Neural progenitor cell (in vitro differentiated cells): Measurements from ENCODE around the gene PDCD1.
"Not testable (repeated sequence)": the region's sequence is repeated elsewhere in the genome, so short reads cannot be mapped to it uniquely, and the experiment has no call there.

Experiments used
- EZH2 ChIP-seq: fragments of 200-600 bp; sonication (generic); IDR thresholded peaks from 2 replicates; pipeline ENCODE4 v1.6.1; 2017; ENCODE audit warnings: antibody characterized with exemption, mild to moderate bottlenecking, moderate library complexity
- EZH2phosphoT487 ChIP-seq: fragments of 200-600 bp; sonication (generic); IDR thresholded peaks from 2 replicates; pipeline ENCODE4 v1.6.1; 2017; ENCODE audit warnings: antibody characterized with exemption
- TF ChIP-seq, protein P1 (sequence below): fragments of 200-600 bp; sonication (generic); IDR thresholded peaks from 2 replicates; pipeline ENCODE4 v1.5.1; 2017; ENCODE audit warnings: antibody characterized with exemption, mild to moderate bottlenecking

- TF ChIP-seq, protein P1, sequence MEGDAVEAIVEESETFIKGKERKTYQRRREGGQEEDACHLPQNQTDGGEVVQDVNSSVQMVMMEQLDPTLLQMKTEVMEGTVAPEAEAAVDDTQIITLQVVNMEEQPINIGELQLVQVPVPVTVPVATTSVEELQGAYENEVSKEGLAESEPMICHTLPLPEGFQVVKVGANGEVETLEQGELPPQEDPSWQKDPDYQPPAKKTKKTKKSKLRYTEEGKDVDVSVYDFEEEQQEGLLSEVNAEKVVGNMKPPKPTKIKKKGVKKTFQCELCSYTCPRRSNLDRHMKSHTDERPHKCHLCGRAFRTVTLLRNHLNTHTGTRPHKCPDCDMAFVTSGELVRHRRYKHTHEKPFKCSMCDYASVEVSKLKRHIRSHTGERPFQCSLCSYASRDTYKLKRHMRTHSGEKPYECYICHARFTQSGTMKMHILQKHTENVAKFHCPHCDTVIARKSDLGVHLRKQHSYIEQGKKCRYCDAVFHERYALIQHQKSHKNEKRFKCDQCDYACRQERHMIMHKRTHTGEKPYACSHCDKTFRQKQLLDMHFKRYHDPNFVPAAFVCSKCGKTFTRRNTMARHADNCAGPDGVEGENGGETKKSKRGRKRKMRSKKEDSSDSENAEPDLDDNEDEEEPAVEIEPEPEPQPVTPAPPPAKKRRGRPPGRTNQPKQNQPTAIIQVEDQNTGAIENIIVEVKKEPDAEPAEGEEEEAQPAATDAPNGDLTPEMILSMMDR: peak; percentile 52
- TF ChIP-seq EZH2, EZH2phosphoT487: not testable (repeated sequence)
Observed at GRCh38 chr2:241875754-241876527, 17.2 kb upstream of the PDCD1 start.
